GM19467 (cell line): ENCODE data around the gene NDUFAB1.
"Not testable (repeated sequence)": the region's sequence is repeated elsewhere in the genome, so short reads cannot be mapped to it uniquely, and the experiment has no call there.

Experiments used
- ATAC-seq: cut with Tn5 transposase; IDR thresholded peaks from one replicate; pipeline ENCODE4 v1.9.1; 2021; ENCODE audit warnings: mild to moderate bottlenecking, moderate library complexity; ENCODE audit not compliant: unreplicated experiment

The NDUFAB1 gene

GRCh38 chr16:23584186-23585076 is 11.7 kb downstream of the NDUFAB1 start:
- no peak for ATAC-seq

- not testable (repeated sequence) for ATAC-seq
Observed at GRCh38 chr16:23583271-23583670, 12.8 kb downstream of the NDUFAB1 start.

GRCh38 chr16:23581764-23582163 is 14.4 kb downstream of the NDUFAB1 start:
- no peak for ATAC-seq

- no peak for ATAC-seq
Observed at GRCh38 chr16:23580391-23580790, 15.7 kb downstream of the NDUFAB1 start.

- ATAC-seq, result no peak
Observed at GRCh38 chr16:23579371-23579770, 16.7 kb downstream of the NDUFAB1 start.

GRCh38 chr16:23578101-23578830 is 17.9 kb downstream of the NDUFAB1 start:
- ATAC-seq, result no peak

GRCh38 chr16:23577493-23577892 is 18.6 kb downstream of the NDUFAB1 start:
- no peak for ATAC-seq

GRCh38 chr16:23575834-23576233 is 20.3 kb downstream of the NDUFAB1 start:
- ATAC-seq, result no peak

GRCh38 chr16:23573817-23574216 is 22.3 kb downstream of the NDUFAB1 start:
- ATAC-seq, result no peak

GRCh38 chr16:23572394-23572793 is 23.7 kb downstream of the NDUFAB1 start:
- ATAC-seq, result no peak

GRCh38 chr16:23571895-23572294 is 24.2 kb downstream of the NDUFAB1 start:
- no peak for ATAC-seq

- no peak for ATAC-seq
Observed at GRCh38 chr16:23570992-23571632, 25.0 kb downstream of the NDUFAB1 start.

- no peak for ATAC-seq
Observed at GRCh38 chr16:23567602-23568001, 28.5 kb downstream of the NDUFAB1 start.

- ATAC-seq, result no peak
Observed at GRCh38 chr16:23566724-23567123, 29.4 kb downstream of the NDUFAB1 start.

- no peak for ATAC-seq
Observed at GRCh38 chr16:23564575-23565363, 31.3 kb downstream of the NDUFAB1 start.

GRCh38 chr16:23563186-23563585 is 32.9 kb downstream of the NDUFAB1 start:
- no peak for ATAC-seq

GRCh38 chr16:23562505-23562904 is 33.6 kb downstream of the NDUFAB1 start:
- ATAC-seq, result no peak

- no peak for ATAC-seq
Observed at GRCh38 chr16:23561586-23561985, 34.5 kb downstream of the NDUFAB1 start.

- no peak for ATAC-seq
Observed at GRCh38 chr16:23557779-23558702, 38.1 kb downstream of the NDUFAB1 start.
